IPS-20b (cell line): ENCODE data around the gene RPP30.

Source experiments
- H3K27ac ChIP-seq: one replicate; pipeline ENCODE4 v1.5.1; 2013; ENCODE audit warnings: low read length
- H3K27me3 ChIP-seq: 2 replicates; pipeline ENCODE4 v1.6.1; 2013; ENCODE audit warnings: mild to moderate bottlenecking, low read length, inconsistent platforms; ENCODE audit not compliant: insufficient read depth
- H3K36me3 ChIP-seq: 2 replicates; pipeline ENCODE4 v1.6.1; 2013; ENCODE audit warnings: low read depth, mild to moderate bottlenecking, inconsistent platforms, low read length, moderate library complexity; ENCODE audit not compliant: insufficient read depth
- H3K4me1 ChIP-seq: 2 replicates; pipeline ENCODE4 v1.6.1; 2013; ENCODE audit warnings: mild to moderate bottlenecking, control low read depth, inconsistent platforms, low read length, moderate library complexity; ENCODE audit not compliant: insufficient read depth
- H3K4me3 ChIP-seq: 2 replicates; pipeline ENCODE4 v1.5.1; 2013; ENCODE audit warnings: mild to moderate bottlenecking, low read length, inconsistent platforms
- H3K9ac ChIP-seq: 2 replicates; pipeline ENCODE4 v1.6.1; 2013; ENCODE audit warnings: low read depth, mild to moderate bottlenecking, inconsistent platforms, low read length, moderate library complexity
- H3K9me3 ChIP-seq: 2 replicates; pipeline ENCODE4 v1.6.1; 2013; ENCODE audit warnings: mild to moderate bottlenecking, low read depth, low read length, inconsistent platforms; ENCODE audit not compliant: insufficient read depth

The RPP30 gene

DNA sequence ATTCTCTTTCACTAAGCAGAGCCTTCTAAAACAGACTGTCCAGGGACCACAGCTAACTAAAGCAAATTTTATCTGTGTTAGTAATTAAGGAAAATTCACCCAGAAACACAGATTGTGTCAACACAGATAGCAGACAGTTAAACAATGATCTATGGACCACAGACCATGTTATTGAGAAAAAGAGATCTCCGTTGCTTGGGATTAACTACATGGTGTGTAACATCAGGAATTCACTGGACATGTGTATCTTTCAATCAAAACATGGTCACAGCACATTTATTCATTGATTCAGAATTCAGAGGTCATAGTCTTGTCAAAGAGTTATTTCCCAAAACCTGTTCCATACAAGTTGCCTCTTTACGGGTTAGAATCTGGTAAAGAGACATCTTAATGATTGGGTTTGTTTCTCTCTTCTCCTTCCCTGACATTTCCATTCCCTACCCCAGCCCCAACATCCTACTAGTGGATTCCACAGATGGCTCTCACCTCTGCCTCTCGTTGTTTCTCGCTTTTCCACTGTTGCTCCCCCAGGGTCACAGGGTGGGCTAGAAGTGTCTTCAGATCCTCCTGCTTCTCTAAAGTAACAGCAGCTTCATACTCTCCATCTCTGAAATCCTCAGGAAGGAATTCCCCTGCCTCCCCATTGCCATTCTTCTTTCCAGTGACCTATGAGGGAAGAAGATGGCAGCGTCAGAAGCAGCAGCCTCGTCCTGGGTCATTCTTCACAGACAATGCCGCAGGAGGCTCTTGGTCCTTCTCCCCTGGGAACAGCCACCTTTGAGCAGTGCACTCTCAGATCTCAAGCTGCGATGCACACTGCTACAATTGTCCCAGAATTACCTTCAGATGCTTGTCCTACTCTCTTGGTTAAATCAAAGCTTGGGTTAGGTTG, 48.2 kb downstream of the RPP30 start:
- H3K27me3 ChIP-seq, result peaks cover 99% of the 10 kb centered on the region
- H3K9me3 ChIP-seq, result no peaks in the 10 kb centered on the region
- no peak overlapping the region for H3K9ac ChIP-seq
- peaks cover 6% of the 10 kb centered on the region; the same call in 1 of the 2 replicates for H3K4me1 ChIP-seq
- no peak overlapping the region; the same call in 1 of the 2 replicates for H3K4me3 ChIP-seq
- no peaks in the 10 kb centered on the region for H3K36me3 ChIP-seq
- H3K27ac ChIP-seq, result no peak overlapping the region

DNA sequence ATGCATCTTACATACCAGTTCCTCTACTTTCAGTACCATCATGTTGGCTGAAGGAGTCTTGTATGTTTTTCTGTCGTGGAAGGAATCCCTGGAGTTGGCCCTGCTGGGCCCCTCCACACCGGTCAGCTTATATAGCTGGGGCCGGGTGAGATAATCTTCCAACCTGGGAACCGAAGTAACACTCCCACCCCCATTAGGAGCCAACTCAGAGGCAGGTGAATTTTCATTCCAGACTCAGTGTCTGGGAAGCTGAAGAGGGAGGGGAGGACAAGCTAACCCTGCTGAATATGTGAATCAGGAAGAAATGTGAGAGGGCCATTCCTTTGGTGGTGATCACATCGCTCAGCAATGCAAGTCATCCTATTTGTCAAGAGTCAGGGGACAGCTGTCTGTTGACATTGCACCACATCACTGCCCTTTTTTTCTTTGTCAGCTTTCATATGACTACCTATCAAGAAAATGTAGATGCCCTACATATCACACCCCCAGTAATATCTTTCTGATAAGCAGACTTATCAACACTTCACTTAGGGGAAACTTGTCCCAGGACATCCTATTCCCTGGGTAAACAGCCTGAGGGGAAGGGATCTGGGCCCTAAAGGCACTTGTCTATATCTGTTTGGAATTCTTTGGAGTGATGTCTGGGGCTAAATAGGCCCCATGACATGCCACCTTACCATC, 49.4 kb downstream of the RPP30 start, which contains the start of gene ANKRD1:
Gene ANKRD1, minus strand, starts transcription at position 102 of the 681 bp plus-strand sequence. Its CDS starts 60 bp downstream, at position 42.
- Histone ChIP-seq H3K9me3 (no peaks in the 10 kb centered on the region), H3K4me1 (peaks cover 8% of the 10 kb centered on the region; the same call in 1 of the 2 replicates), H3K36me3 (no peaks in the 10 kb centered on the region), H3K9ac (no peak within 1 kb of the TSS), H3K27me3 (peaks cover 100% of the 10 kb centered on the region), H3K4me3 (no peak within 1 kb of the TSS; the same call in 1 of the 2 replicates), H3K27ac (no peak within 1 kb of the TSS)

DNA sequence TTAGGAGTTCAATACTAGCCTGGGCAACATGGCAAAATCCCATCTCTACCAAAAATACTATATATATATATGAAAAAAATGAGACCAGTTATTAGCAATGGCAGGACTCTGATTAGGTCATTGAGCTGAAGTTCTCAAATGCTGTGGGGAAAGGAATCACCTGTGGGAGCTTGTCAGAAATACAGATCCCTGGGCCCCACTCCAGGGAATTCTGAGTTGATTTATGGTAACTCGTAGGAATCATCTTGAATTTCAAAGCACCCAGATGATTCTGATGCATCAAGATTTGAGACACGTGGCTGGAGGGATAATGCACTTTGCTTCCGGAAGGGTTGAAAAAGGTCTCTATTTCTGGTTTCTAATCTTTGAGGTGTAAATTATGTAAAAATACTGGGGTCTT, 50.1 kb downstream of the RPP30 start:
- H3K27me3 ChIP-seq, result peaks cover 100% of the 10 kb centered on the region
- no peak overlapping the region for H3K27ac ChIP-seq
- H3K36me3 ChIP-seq, result no peaks in the 10 kb centered on the region
- no peak overlapping the region for H3K4me3 ChIP-seq
- no peaks in the 10 kb centered on the region for H3K9me3 ChIP-seq
- H3K9ac ChIP-seq, result no peak overlapping the region
- peaks cover 8% of the 10 kb centered on the region; the same call in 1 of the 2 replicates for H3K4me1 ChIP-seq

DNA sequence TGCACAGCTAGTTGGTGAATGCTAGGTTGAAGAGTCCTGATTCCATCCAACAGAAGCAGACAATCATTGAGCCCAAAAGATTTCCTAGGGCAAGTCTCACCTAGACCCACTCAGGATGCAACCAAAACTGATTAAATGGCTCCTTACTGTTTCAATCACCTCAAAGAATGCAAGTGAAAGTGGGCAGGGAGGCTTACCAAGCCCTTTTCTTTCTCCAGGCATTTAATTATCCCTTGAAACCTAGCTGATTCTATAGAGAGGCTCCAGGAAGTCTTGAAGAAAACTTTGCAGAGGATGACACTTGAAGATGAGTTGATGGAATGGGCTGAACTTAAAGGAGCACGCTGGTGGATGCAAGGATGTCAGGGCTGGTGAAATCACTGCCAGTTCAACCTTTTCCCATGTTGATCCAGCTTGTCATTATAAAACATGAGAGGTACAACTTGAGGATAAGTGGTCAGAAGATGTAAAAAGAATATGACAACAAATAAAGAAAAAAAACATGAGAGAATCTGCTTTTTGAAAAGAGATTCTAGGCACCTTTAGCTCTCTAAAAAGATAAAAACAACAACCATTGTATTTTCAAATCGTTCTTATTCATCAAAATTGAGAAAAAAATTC, 51.4 kb downstream of the RPP30 start:
- Histone ChIP-seq H3K4me3 (no peak overlapping the region), H3K4me1 (peaks cover 8% of the 10 kb centered on the region; the same call in 1 of the 2 replicates), H3K27me3 (peaks cover 100% of the 10 kb centered on the region)

DNA sequence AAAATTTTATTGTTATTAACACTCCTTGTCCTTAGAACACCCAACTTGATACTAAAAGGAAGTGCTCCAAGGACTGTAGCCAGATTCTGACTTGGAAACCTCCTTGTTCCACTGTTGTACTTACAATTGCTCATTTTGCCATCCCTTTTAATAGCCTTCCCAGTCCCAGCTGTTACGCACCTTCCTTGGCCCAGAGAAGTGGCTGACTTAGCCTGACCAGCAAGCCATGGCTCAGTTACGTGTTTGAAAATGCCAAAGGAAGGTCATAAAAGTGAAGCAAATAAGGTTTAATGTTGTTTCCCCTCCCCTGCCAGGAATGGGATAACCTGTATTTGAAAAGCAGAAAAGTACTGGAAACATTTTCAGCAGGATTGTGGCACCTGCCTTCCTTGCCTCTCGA, 52.8 kb downstream of the RPP30 start:
- peaks cover 100% of the 10 kb centered on the region for H3K27me3 ChIP-seq
- no peak overlapping the region for H3K4me3 ChIP-seq
- no peak overlapping the region for H3K27ac ChIP-seq
- no peaks in the 10 kb centered on the region for H3K9me3 ChIP-seq
- H3K36me3 ChIP-seq, result no peaks in the 10 kb centered on the region
- no peak overlapping the region for H3K9ac ChIP-seq
- peaks cover 14% of the 10 kb centered on the region for H3K4me1 ChIP-seq

More for the DNA sequence above, 51.4 kb downstream of the RPP30 start:
- no peak overlapping the region for H3K9ac ChIP-seq
- H3K36me3 ChIP-seq, result no peaks in the 10 kb centered on the region
- no peak overlapping the region for H3K27ac ChIP-seq
- no peaks in the 10 kb centered on the region for H3K9me3 ChIP-seq

DNA sequence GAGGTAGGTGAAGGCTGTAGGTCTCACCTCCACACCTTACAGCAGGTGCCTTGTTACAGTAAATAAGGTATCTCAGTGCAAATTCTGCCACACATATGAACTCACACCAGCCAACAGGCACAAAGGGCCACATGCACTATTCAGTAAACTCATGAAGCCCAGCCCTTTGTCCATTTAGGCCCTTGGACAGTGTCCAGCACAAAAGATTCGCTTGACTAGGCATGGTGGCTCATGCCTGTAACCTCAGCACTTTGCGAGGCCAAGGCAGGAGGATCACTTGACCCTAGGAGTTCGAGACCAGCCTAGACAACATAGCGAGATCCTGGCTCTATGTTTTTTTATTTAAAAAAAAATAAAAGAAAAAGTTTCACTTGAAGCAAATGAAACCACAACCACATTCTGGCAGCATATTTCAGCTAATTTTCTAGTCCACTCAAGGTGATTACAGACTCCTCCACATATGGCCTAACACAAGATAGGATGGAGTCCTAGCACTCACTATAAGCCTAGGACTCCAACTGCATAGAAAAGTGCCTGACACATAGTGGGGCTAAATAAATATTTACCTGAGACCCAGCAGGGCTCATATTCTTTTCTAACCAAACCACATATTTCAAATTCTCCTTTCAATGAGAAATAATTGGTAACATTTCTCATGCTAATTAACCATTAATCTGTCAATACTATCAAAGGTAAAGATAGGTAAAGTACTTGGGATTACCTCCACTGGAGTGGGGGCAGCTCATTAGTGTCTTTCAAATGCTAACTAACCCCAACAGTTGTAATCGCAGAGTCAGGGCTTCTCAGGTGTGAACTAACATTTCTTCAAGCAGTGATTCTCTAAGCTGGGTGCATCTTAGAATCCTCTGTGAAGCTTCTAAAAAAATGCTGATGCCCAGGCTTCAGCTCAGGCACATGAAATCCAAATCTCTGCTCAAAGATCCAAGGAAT, 53.6 kb downstream of the RPP30 start:
- H3K9me3 ChIP-seq, result no peaks in the 10 kb centered on the region

DNA sequence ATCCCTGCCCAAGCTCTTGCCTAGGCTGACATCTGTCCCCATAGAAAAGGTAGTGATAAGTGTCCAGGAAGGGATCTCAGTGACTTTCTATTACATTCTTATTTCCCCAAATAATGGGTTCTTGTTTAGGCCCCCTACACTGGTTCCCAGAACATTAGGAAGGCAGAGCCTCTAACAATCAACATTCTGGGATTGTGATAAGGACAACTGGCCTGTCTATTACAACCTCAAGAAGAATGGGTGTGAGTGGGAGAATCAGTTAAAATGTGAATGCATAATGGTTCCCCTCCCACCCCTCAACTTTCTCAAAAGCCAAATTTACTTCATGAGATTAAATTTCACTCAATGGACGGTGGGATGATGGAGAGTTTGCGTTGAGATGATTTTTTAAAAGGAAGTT, 55.5 kb downstream of the RPP30 start:
- Histone ChIP-seq H3K27me3 (peaks cover 100% of the 10 kb centered on the region), H3K4me1 (peaks cover 28% of the 10 kb centered on the region), H3K9me3 (no peaks in the 10 kb centered on the region), H3K4me3 (no peak overlapping the region), H3K9ac (no peak overlapping the region), H3K27ac (no peak overlapping the region), H3K36me3 (no peaks in the 10 kb centered on the region)

More for the DNA sequence above, 53.6 kb downstream of the RPP30 start:
- no peak overlapping the region for H3K9ac ChIP-seq
- peaks cover 18% of the 10 kb centered on the region for H3K4me1 ChIP-seq
- no peak overlapping the region for H3K4me3 ChIP-seq
- no peaks in the 10 kb centered on the region for H3K36me3 ChIP-seq
- H3K27ac ChIP-seq, result no peak overlapping the region
- H3K27me3 ChIP-seq, result peaks cover 100% of the 10 kb centered on the region

DNA sequence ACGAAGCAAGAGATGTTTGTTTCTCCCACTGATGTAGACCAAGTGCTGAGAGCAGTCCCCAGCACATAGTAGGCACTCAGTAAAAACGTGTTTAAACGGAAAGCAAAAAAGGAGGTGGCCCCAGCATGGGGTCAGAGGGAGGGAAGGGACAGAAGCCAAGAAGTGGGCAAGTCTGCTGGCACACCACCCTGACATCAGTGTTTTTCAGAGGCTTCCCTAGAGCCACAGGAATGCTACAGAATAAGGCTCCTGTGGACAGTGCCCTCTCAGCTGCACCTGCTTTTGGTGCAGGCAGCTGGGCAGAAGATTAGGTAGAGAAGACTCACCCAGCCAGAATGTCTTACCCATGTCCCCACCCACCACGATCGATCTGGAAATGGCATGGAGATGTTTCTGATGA, 57.4 kb downstream of the RPP30 start:
- Histone ChIP-seq H3K9ac (no peak overlapping the region), H3K9me3 (no peaks in the 10 kb centered on the region), H3K4me3 (no peak overlapping the region), H3K36me3 (no peaks in the 10 kb centered on the region), H3K27ac (no peak overlapping the region), H3K27me3 (peaks cover 100% of the 10 kb centered on the region), H3K4me1 (peaks cover 28% of the 10 kb centered on the region)

DNA sequence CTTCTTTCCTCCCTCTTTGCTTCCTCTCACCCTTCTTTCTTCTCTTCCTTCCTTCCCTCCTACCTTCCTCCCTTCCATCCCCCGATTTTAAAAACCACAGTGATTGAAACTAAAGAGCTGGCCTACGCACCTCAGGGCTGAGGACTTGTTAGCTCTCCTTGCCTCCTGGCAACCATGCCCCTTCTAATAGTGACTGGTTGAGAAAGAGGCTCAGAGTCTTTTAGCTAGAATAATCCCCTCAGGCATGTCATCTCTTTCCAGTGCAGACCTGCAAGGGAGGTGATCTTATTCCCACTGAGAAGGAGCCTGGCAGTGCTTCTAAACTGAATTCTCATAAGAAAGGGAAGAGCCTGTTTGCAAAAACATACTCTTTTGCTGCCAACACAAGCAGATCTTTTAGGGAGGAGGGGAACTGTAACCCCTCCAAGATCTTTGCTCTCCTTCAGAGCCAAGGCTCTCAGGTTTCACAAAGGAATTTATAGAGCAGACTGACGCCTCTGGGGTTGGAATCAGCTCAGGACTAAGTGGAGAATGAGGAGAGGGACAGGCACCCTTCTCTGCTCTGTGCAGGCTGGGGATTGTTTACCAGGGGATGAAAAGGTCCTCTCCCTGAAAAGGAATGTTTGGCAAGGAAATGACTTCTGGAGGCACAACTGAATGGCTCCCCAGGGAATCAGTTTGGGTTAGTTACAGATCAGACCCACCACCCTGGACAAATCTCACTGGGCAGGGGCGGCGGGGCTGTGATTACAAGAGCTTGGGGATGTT, 58.5 kb downstream of the RPP30 start:
- H3K4me1 ChIP-seq, result peaks cover 28% of the 10 kb centered on the region
- no peak overlapping the region for H3K27ac ChIP-seq
- H3K4me3 ChIP-seq, result peak overlapping the region; percentile 36; the same call in 1 of the 2 replicates
- no peaks in the 10 kb centered on the region for H3K36me3 ChIP-seq
- peaks cover 100% of the 10 kb centered on the region for H3K27me3 ChIP-seq
- no peaks in the 10 kb centered on the region for H3K9me3 ChIP-seq
- H3K9ac ChIP-seq, result peak overlapping the region; percentile 10; the same call in 1 of the 2 replicates
